Esophagus muscularis mucosa (tissue), 4 donors: ENCODE data around the gene CMTM8. TPM values are rescaled to one million over a fixed set of nuclear protein-coding genes. Genes with fewer than 3 reads are reported as not detected.

Experiments used
- DNase-seq: peaks from one replicate; pipeline ENCODE4 v3.0.0-alpha.2; 2017; ENCODE audit errors: extremely low spot score
- H3K27ac ChIP-seq, 4 donors: fragments of 200-600 bp; sonication (generic); replicated peaks in 1 of 4; 1 replicate in 3 of 4; 2 replicates in 1 of 4; pipeline ENCODE4 v1.5.1; 2016 to 2019; ENCODE audit warnings: mild to moderate bottlenecking in 1 of 4
- H3K27me3 ChIP-seq, 4 donors: fragments of 200-600 bp; sonication (generic); one replicate each; pipeline versions ENCODE4 v1.5.1 to v1.6.0; 2016 to 2019
- H3K36me3 ChIP-seq, 4 donors: fragments of 200-600 bp; sonication (generic); one replicate each; pipeline ENCODE4 v1.5.1; 2016 to 2019
- H3K4me1 ChIP-seq, 4 donors: fragments of 200-600 bp; sonication (generic); one replicate each; pipeline ENCODE4 v1.5.1; 2016 to 2019
- H3K4me3 ChIP-seq, 4 donors: fragments of 200-600 bp; sonication (generic); 1 replicate in 2 of 4; 2 replicates in 2 of 4; pipeline ENCODE4 v1.5.1; 2016 to 2019; ENCODE audit warnings: mild to moderate bottlenecking in 4 of 4, moderate library complexity in 1 of 4
- H3K9me3 ChIP-seq, 4 donors: fragments of 200-600 bp; sonication (generic); 1 replicate in 3 of 4; 2 replicates in 1 of 4; pipeline ENCODE4 v1.5.1; 2016 to 2019
- CTCF ChIP-seq, 3 experiments: fragments of 200-600 bp in 2 of 3; fragments of 450-650 bp in 1 of 3; sonication (generic) in 2 of 3; IDR thresholded peaks; one replicate each; pipeline ENCODE4 v1.5.1; 2017 to 2019; ENCODE audit warnings: antibody characterized with exemption in 3 of 3, mild to moderate bottlenecking in 2 of 3, moderate library complexity in 1 of 3
- EP300 ChIP-seq: sonication (generic); formaldehyde crosslinking; IDR thresholded peaks from one replicate; pipeline ENCODE4 v1.6.1; 2017; ENCODE audit warnings: antibody characterized with exemption
- POLR2A ChIP-seq: fragments of 450-650 bp; IDR thresholded peaks from one replicate; pipeline ENCODE4 v1.6.1; 2017; ENCODE audit warnings: antibody characterized with exemption, moderate library complexity, mild to moderate bottlenecking, low read depth
- POLR2AphosphoS5 ChIP-seq, 2 donors: sonication (generic); formaldehyde crosslinking; IDR thresholded peaks; one replicate each; pipeline ENCODE4 v1.6.1; 2017; ENCODE audit warnings: antibody characterized with exemption in 2 of 2
- WGBS: methylation state at CpG from one replicate; pipeline ENCODE4 v1.1.5; 2018; 5-methylcytosine and 5-hydroxymethylcytosine counted together
- intact Hi-C: fragments of 100-400 bp; cut with DNase I; formaldehyde crosslinking; loops from one replicate; pipeline ENCODE4 v1.15.1; 2023
- total RNA-seq, 4 donors: library from RNA; depleted of rRNA; stranded (reverse); fragments of >200 nt; gene quantifications; one replicate each; pipeline versions ENCODE4 v1.1.0 to v1.2.1, GENCODE V29; 2016

The CMTM8 gene
- total RNA-seq, 4 donors from 2014 or later = 1.7 to 4.2 (median 3.8) TPM

GRCh38 chr3:32404714-32405113 is 166.2 kb downstream of the CMTM8 start:
- Histone ChIP-seq H3K27me3 (no peaks in the 10 kb centered on the region), H3K36me3 (no peaks in the 10 kb centered on the region), H3K9me3 (no peaks in the 10 kb centered on the region), H3K27ac (no peak overlapping the region), H3K4me1 (peaks cover 17 to 30% (median 27%) of the 10 kb centered on the region in 4 donors), H3K4me3 (no peak overlapping the region)
- intact Hi-C loops = no loop called here
- no peak for DNase-seq
- TF ChIP-seq EP300 = no peak
- TF ChIP-seq CTCF (IDR thresholded peaks at IDR 0.05) = no peak
- TF ChIP-seq POLR2A = no peak
- no peak for TF ChIP-seq POLR2AphosphoS5 (IDR thresholded peaks at IDR 0.05)
- no CpG with 5 or more reads among the region's 1 CpG for WGBS

DNA sequence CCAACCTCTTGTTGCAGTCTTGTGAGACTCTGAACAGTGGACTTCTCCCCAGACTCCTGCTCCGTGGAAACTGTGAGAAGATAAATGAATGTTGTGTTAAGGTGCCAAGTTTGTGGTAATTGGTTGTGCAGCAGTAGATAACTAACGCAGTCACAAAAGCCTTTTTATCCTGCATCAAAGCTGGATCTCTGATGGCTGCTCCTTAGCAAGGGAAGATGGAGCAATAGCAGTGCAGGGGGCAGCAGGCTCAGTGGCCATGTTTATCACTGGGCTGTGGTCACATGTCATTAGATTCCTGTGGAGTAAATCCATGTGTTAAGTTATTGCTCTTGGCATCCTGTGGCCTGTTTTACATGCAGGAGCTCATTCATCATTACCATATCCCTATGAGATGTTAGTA is 166.7 kb downstream of the CMTM8 start:
- no peak for DNase-seq
- intact Hi-C loops = no loop called here
- WGBS = 42% methylated on average over 2 of the region's 2 CpGs
- Histone ChIP-seq H3K27me3 (no peaks in the 10 kb centered on the region), H3K4me1 (peaks cover 17 to 30% (median 26%) of the 10 kb centered on the region in 4 donors), H3K9me3 (no peaks in the 10 kb centered on the region), H3K36me3 (no peaks in the 10 kb centered on the region), H3K4me3 (no peak overlapping the region), H3K27ac (no peak overlapping the region)
- TF ChIP-seq CTCF (IDR thresholded peaks at IDR 0.05) = no peak
- no peak for TF ChIP-seq EP300
- no peak for TF ChIP-seq POLR2A
- TF ChIP-seq POLR2AphosphoS5 (IDR thresholded peaks at IDR 0.05) = no peak

GRCh38 chr3:32405711-32406323 is 167.3 kb downstream of the CMTM8 start:
- 81% methylated on average over 7 of the region's 7 CpGs for WGBS
- DNase-seq = no peak
- H3K4me3 ChIP-seq = no peak overlapping the region
- H3K4me1 ChIP-seq = peaks cover 14 to 26% (median 21%) of the 10 kb centered on the region in 4 donors
- no peaks in the 10 kb centered on the region for H3K36me3 ChIP-seq
- H3K9me3 ChIP-seq = no peaks in the 10 kb centered on the region
- intact Hi-C loops = no loop called here
- H3K27ac ChIP-seq = no peak overlapping the region
- TF ChIP-seq POLR2AphosphoS5 (IDR thresholded peaks at IDR 0.05) = no peak
- TF ChIP-seq POLR2A = no peak
- no peak for TF ChIP-seq CTCF (IDR thresholded peaks at IDR 0.05)
- no peak for TF ChIP-seq EP300
- no peaks in the 10 kb centered on the region for H3K27me3 ChIP-seq

DNA sequence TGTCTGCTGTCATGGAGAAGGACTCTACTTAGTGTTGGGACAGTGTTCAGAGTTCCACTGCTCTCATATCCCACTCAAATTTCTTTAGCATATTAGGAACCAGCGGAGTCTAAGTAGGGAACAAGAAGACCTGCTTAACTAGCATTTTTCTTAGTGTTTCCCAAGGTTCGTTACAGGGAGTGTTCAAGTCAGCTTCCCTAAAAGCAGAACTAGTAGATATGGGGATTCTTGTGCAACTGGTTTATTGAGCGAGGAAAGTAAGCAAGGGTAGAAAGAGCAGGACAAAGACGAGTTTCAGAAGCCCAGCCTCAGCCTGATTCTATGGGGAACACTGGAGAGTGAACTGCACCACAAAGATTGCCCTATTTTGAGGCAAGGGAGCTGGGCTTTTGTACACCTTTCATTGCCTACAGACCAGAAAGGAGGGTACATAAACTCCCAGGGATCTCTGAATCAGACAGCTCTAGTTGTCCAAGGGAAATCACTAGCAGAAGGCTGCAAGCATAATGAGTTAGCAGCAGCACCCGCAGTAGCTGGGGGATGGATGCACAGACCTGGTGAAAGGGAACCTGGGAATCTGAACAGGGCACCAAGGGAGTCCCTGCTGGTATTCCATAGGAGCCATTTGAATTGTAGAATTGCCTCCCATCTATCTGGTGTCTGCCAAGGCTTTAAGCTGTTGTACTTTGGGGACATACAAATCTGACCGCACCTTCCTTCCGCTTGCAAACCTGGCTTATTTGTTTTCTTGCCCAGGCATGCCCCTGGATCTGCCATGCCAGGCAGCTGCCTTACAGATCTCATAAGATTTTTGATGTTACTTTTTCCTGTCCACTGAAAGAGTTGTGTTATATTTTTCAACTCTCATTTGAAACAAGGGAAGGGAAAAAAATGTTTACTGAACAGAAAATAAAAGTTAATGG is 168.3 kb downstream of the CMTM8 start:
- H3K4me1 ChIP-seq = peaks cover 7 to 17% (median 12%) of the 10 kb centered on the region in 4 donors
- intact Hi-C loops = no loop called here
- H3K9me3 ChIP-seq = no peaks in the 10 kb centered on the region
- H3K27ac ChIP-seq = peak overlapping the region in 2 of 4 donors; percentile 18 to 46
- TF ChIP-seq POLR2AphosphoS5 (IDR thresholded peaks at IDR 0.05) (no peak), EP300 (no peak), POLR2A (no peak), CTCF (IDR thresholded peaks at IDR 0.05) (no peak)
- no peak for DNase-seq
- WGBS = 93% methylated on average over 7 of the region's 7 CpGs
- H3K36me3 ChIP-seq = no peaks in the 10 kb centered on the region
- no peaks in the 10 kb centered on the region for H3K27me3 ChIP-seq
- H3K4me3 ChIP-seq = no peak overlapping the region
